GM12873 (cell line): ENCODE data around the gene HK2.

Source experiments
- TF ChIP-seq, protein P1 (sequence below): IDR thresholded peaks from 2 replicates; pipeline ENCODE4 v1.5.1; 2012; ENCODE audit warnings: low read depth, mild to moderate bottlenecking, moderate library complexity, low read length, control low read depth; ENCODE audit not compliant: insufficient read depth; ENCODE audit errors: missing control alignments

Gene HK2

DNA sequence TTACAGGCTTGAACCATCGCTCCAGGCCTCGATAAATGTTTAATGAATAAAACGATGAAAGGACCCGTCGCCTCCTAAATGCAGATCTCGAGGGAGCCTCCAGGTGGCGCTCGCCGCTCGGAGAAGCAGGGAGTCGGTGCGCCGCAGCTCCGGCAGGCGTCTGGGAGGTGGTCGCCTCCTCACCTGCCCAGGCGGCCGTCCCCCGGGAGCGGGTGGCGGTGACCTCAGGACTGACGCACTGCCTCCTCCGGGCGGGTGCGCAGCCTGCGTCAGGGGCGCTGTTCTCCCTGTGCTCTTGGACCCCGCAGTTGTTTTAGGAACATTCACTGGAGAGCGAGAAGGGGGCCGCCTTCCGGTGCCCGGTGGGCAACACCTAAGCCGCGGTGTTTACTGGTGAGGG lies 85.9 kb downstream of the HK2 start:
- TF ChIP-seq, protein P1, sequence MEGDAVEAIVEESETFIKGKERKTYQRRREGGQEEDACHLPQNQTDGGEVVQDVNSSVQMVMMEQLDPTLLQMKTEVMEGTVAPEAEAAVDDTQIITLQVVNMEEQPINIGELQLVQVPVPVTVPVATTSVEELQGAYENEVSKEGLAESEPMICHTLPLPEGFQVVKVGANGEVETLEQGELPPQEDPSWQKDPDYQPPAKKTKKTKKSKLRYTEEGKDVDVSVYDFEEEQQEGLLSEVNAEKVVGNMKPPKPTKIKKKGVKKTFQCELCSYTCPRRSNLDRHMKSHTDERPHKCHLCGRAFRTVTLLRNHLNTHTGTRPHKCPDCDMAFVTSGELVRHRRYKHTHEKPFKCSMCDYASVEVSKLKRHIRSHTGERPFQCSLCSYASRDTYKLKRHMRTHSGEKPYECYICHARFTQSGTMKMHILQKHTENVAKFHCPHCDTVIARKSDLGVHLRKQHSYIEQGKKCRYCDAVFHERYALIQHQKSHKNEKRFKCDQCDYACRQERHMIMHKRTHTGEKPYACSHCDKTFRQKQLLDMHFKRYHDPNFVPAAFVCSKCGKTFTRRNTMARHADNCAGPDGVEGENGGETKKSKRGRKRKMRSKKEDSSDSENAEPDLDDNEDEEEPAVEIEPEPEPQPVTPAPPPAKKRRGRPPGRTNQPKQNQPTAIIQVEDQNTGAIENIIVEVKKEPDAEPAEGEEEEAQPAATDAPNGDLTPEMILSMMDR, result peak; percentile 85

DNA sequence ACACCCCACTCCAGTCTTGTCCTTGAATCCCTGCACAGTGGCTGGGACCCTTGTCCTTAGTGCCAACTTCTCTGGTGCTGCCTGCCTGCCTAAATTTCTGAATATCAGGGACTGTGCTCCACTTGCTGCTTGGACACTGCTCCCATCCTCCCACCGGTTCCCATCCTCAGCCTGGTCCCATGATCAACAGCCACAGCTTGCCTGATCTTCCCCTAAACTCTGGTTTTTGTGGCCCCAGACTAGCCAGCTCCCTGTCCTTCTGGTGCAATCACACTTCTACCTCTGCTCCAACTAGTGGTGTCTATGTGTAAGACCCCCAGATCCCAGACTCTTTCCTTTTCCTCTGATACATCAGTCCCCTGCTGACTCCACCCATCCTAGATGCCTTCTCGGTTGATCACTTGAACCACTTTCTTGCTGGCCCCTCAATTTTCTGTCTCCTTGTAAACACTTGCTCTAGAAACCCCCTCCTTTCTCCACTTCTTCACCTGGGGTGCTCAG lies 87.4 kb downstream of the HK2 start:
- TF ChIP-seq, protein P1, result no peak

DNA sequence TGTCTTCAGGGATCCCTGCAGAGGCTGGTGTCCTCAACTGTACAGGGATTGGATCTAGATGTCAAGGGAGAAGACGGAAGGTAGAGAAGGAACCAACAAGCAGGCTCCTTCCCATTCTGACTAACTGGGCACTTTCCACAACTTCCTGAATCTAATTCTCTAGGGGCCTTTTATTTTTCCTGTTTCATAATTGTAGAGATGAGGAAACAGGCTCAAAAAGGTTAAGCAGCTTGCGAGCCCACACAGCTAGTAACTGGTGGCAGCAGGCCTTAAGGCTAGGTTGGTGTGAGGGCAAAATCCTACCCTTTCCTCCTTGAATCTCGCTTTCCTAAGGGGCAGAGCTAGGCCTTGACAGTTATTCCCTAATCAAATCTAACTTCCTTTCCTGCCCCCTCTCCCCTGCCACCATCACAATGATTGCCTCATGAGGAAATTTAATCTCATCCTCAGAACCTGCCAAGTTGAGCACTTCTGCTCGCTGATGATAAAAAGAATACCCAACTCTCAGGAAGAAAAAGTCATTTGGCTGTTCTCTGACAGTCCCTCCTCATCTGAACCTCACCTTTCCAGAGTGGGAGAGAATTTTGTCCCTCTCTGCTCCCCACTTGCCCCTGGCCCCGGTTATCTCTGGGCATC lies 88.8 kb downstream of the HK2 start:
- TF ChIP-seq, protein P1, result no peak

DNA sequence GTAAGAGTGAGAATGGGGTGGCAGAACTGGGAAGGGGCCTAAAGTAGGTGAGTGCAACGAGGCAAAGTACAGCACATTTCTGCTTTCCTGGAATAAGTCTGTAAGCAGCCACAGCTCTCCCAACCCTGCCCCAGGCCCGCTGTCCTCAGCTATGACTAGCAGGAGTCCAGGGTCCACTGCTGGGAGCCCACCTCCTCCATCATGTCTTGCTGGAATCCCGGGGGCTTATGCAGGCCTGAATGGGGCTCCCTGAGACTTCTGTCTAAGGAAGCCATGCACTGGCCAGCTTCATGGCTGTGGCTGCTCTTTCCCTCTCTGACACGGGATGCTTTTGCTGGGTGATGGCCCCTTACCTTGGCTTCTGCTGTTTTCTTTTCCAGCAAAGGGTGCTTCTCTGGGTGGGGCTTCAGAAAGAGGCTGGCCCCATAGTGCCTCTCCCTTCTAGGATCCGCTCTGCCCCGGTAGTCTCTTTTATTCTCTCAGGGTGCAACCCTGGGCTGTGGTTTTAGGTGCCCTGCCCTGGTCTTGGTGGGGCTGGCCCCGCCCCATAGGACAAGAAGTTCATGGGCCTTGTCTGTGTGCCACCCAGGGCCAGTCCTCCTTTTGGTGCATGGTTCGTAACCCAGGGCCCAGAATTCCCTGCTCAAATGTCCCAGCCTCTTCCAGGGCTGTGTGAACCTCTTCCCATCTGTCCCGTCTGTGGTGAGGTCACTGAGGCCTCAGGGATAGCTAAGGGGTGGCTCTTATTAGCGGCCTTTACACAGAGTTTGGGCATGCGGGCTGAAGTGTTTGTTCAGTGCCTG lies 90.7 kb downstream of the HK2 start:
- TF ChIP-seq, protein P1, result no peak

DNA sequence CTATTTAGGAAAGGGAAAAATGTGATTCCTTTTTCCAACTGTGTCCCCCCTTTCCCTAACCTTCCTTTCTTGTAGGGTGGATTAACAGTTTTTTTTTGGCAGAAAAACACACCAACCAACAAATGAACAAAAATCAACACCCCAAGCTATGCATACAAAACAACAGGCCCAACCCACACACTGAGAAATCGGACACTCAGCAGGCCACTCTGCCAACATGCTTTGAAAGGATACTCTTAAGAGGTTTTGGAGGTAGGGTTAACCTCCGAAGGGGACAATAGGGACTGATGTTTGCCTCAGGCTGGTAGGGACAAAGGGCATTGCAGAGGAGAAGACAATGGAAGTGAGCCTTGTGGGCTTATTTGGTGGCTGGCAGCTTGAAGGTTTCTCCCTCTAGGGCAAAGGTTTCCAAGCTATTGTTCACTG lies 91.4 kb downstream of the HK2 start:
- TF ChIP-seq, protein P1, result no peak

DNA sequence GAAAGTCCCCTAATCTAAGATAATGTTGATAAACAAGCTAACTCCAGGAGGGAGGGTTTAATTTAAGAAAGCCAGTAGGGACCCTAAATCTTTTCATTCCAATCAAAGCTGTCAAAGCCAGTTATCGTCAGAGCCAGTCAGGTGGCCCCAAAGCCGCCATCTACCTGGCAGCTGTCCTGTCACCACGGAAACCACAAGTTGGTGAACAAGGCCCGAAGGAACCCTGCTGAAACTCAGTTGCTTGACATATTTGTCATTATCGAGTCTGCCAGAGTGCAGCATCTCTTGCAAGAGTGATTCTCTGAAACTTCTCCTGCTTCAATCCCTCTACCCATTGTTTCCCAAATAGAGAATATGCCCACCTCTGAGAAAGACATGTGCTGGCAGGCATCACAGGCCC lies 93.7 kb downstream of the HK2 start:
- TF ChIP-seq, protein P1, result no peak

DNA sequence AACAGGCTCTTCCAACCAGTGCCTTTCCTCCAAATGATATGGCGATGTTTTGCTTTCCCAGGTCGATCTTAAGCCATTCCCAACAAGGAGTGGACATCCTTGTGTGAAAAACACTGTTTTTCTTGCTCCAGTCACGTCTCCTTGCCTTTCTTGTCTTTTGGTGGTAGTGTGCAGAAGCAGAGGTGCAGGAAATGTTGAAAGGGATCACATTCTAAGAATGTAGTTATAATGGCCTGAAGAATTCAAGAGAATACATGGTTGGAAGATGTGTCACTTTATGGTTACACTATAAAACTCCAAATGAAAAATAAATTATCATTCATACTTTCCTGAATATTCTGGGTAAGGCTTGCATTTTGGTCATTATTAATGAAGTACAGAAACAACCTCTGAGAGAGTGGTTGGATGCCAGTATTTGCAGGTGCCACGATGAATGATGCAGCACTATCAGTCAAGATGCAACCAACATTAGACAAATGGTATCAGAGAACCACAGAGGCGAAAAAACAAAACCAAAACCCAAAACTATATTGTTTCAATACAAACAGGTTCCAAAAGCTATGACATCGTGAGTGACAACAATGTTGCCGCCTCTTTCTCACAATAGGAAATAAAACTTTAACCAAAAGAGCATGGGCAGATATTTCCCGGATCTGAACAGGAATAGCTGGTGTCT lies 97.0 kb downstream of the HK2 start:
- TF ChIP-seq, protein P1, result no peak
